Measurements from ENCODE around the gene UBL4B. TPM values are rescaled to one million over a fixed set of nuclear protein-coding genes. Genes with fewer than 3 reads are reported as not detected.

Gene UBL4B, protein sequence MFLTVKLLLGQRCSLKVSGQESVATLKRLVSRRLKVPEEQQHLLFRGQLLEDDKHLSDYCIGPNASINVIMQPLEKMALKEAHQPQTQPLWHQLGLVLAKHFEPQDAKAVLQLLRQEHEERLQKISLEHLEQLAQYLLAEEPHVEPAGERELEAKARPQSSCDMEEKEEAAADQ
- polyA plus RNA-seq (2013) = not detected

DNA sequence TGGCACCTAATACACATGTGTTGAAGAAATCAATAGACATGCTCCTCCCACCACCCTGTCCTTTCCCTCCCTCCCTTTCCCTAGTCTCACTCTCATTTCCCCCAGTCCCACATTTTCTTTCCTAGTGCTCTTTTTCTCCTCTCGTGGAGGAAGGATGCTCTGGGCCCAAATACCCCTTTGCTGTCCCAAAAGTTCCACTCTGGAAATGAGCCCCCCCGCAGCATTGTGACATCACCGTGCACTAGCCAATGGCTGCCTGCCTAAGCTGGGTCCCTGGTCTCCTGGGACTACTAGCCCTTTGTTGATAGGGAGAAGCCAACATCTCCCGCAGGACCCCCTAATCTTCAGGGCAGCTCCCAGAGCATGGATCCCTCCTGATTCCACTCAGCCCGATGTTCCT lies at the start of gene UBL4B:
Gene UBL4B, plus strand, starts transcription at position 301 of the 400 bp plus-strand sequence. Its CDS starts 92 bp downstream, at position 393.
- Histone ChIP-seq H3K4me1 (ENCODE audit: control extremely low read depth in 1 of 4, control insufficient read depth in 4 of 4, insufficient read depth in 4 of 4, low read length in 3 of 4) (no peaks in the 10 kb centered on the region), H3K27ac (ENCODE audit: insufficient read depth in 1 of 2, low read depth in 1 of 2, low read length in 2 of 2, poor library complexity in 1 of 2, severe bottlenecking in 2 of 2) (no peak within 1 kb of the TSS), H3K4me3 (ENCODE audit: control insufficient read depth in 1 of 7, extremely low read depth in 1 of 7, insufficient read depth in 4 of 7, low read depth in 2 of 7, low read length in 6 of 7) (no peak within 1 kb of the TSS), H3K9me3 (ENCODE audit: control extremely low read depth in 1 of 5, control insufficient read depth in 4 of 5, insufficient read depth in 2 of 5, low read depth in 1 of 5, low read length in 4 of 5) (no peaks in the 10 kb centered on the region), H3K36me3 (ENCODE audit: control insufficient read depth in 4 of 4, insufficient read depth in 4 of 4, low read length in 3 of 4) (no peaks in the 10 kb centered on the region), H3K27me3 (replicated peaks in 2 of 5; ENCODE audit: control insufficient read depth in 4 of 5, insufficient read depth in 5 of 5, low read length in 4 of 5) (peaks cover 0 to 24% (median 16%) of the 10 kb centered on the region in 5 experiments)
- no peak for DNase-seq
- 98% methylated on average over 4 of the region's 5 CpGs for WGBS (ENCODE audit: insufficient coverage)
- ChIA-PET POLR2A (no interaction called here), CTCF (interaction anchor here (0.7 to 7.2 kb wide), 9 partner anchors 8 to 82 kb away, joined by 3 to 81 read pairs (median 4); no protein-coding TSS in a partner anchor)

DNA sequence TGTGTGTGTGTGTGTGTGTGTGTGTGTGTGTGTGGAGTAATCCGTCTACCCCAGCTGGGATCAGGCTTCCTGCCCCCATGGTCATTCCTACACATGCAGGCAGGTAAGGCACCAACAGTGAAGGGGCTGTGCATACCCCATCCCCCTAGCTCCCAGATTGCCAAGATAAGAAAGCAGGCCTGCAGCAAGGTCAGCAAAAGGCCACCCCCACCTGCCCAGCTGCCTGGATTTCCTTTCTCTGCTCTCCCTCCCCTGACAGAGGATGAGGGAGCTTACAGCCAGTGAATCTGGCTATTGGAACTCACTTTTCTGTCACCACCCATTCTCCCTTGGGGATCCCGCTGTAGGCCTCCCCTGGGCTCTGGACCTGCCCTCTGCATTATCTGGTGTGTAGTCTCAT lies 49.6 kb upstream of the UBL4B start:
- H3K4me3 ChIP-seq (ENCODE audit: control insufficient read depth in 1 of 7, extremely low read depth in 1 of 7, insufficient read depth in 4 of 7, low read depth in 2 of 7, low read length in 6 of 7) = no peak overlapping the region
- peaks cover 0 to 27% (median 14%) of the 10 kb centered on the region in 5 experiments for H3K27me3 ChIP-seq (replicated peaks in 2 of 5; ENCODE audit: control insufficient read depth in 4 of 5, insufficient read depth in 5 of 5, low read length in 4 of 5)
- no peak for DNase-seq
- ChIA-PET POLR2A (no interaction called here), CTCF (interaction anchor here (0.7 to 6.7 kb wide), 9 partner anchors 8 to 72 kb away, joined by 3 to 44 read pairs (median 7); no protein-coding TSS in a partner anchor)
- 75% methylated on average over 1 of the region's 2 CpGs for WGBS (ENCODE audit: insufficient coverage)
- peaks cover 0 to 22% (median 15%) of the 10 kb centered on the region in 4 experiments for H3K36me3 ChIP-seq (ENCODE audit: control insufficient read depth in 4 of 4, insufficient read depth in 4 of 4, low read length in 3 of 4)
- peaks cover 0 to 2% (median 0%) of the 10 kb centered on the region in 4 experiments for H3K4me1 ChIP-seq (ENCODE audit: control extremely low read depth in 1 of 4, control insufficient read depth in 4 of 4, insufficient read depth in 4 of 4, low read length in 3 of 4)
- H3K27ac ChIP-seq (ENCODE audit: insufficient read depth in 1 of 2, low read depth in 1 of 2, low read length in 2 of 2, poor library complexity in 1 of 2, severe bottlenecking in 2 of 2) = no peak overlapping the region
- no peaks in the 10 kb centered on the region for H3K9me3 ChIP-seq (ENCODE audit: control extremely low read depth in 1 of 5, control insufficient read depth in 4 of 5, insufficient read depth in 2 of 5, low read depth in 1 of 5, low read length in 4 of 5)

DNA sequence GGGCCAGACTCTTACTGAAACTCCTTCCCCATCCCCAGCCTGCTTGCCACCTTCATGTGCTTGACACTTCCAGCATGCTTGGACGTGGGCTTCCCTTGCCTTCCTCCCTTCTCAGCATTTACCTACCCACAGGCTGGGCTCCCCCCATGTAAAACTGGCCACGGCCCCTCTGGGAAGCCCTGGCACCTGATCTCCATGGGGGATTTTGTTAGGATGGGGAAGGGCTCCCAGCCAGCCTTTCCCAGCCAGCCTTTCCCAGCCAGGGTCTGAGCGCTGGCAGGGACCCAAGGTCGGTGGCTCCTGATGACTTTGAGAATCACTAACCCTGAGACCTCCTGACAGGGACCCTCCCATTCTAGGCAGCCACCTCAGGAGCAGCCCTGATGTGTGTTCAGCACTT lies 48.5 kb upstream of the UBL4B start:
- Histone ChIP-seq H3K27ac (ENCODE audit: insufficient read depth in 1 of 2, low read depth in 1 of 2, low read length in 2 of 2, poor library complexity in 1 of 2, severe bottlenecking in 2 of 2) (no peak overlapping the region), H3K9me3 (ENCODE audit: control extremely low read depth in 1 of 5, control insufficient read depth in 4 of 5, insufficient read depth in 2 of 5, low read depth in 1 of 5, low read length in 4 of 5) (no peaks in the 10 kb centered on the region), H3K36me3 (ENCODE audit: control insufficient read depth in 4 of 4, insufficient read depth in 4 of 4, low read length in 3 of 4) (peaks cover 0 to 12% (median 10%) of the 10 kb centered on the region in 4 experiments), H3K27me3 (replicated peaks in 2 of 5; ENCODE audit: control insufficient read depth in 4 of 5, insufficient read depth in 5 of 5, low read length in 4 of 5) (peaks cover 0 to 39% (median 21%) of the 10 kb centered on the region in 5 experiments), H3K4me1 (ENCODE audit: control extremely low read depth in 1 of 4, control insufficient read depth in 4 of 4, insufficient read depth in 4 of 4, low read length in 3 of 4) (peaks cover 0 to 14% (median 10%) of the 10 kb centered on the region in 4 experiments), H3K4me3 (ENCODE audit: control insufficient read depth in 1 of 7, extremely low read depth in 1 of 7, insufficient read depth in 4 of 7, low read depth in 2 of 7, low read length in 6 of 7) (no peak overlapping the region)
- DNase-seq = no peak
- WGBS (ENCODE audit: insufficient coverage) = 33% methylated on average over 3 of the region's 4 CpGs
- ChIA-PET POLR2A (no interaction called here), CTCF (interaction anchor here (1.5 to 6.7 kb wide), 5 partner anchors 10 to 53 kb away, joined by 3 to 44 read pairs (median 18); no protein-coding TSS in a partner anchor)

DNA sequence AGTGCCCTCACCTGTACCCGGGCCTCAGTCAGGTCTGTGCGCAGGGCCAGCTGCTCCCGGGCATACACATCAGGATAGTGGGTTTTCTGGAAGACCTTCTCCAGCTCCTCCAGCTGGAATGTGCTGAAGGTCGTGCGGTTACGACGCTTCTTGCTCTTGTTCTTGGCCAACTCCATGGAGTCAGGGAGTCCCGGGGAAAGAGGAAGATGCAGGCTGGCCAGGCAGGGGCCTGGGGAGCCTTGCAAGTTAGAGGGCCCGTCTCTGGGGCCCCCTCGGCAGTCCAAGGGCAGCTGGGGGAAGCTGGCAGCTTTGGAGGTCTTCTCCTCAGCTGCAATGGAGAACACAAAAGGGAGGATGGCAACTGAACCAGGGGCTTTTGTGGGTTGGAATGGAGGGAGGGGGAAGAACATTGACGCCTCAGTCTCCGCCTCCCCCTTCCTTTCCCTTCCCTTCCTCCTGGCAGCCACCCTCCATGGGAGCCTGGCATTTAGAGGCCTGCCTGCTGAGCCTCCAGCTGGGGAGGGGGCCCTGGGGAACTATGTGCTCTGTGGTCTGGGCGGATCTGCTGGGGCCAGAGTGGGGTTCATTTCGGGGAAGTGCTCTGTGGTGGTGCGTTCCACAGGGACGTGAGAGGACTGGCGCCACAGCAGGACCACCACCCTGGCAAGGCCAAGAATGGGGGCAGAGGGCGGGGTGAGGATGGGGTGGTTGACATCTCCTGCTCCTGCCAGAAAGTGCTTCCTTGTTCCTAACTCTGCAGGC lies 47.5 kb upstream of the UBL4B start:
- H3K4me1 ChIP-seq (ENCODE audit: control extremely low read depth in 1 of 4, control insufficient read depth in 4 of 4, insufficient read depth in 4 of 4, low read length in 3 of 4) = peaks cover 0 to 24% (median 19%) of the 10 kb centered on the region in 4 experiments
- H3K9me3 ChIP-seq (ENCODE audit: control extremely low read depth in 1 of 5, control insufficient read depth in 4 of 5, insufficient read depth in 2 of 5, low read depth in 1 of 5, low read length in 4 of 5) = no peaks in the 10 kb centered on the region
- DNase-seq = no peak
- H3K27me3 ChIP-seq (replicated peaks in 2 of 5; ENCODE audit: control insufficient read depth in 4 of 5, insufficient read depth in 5 of 5, low read length in 4 of 5) = peaks cover 0 to 48% (median 30%) of the 10 kb centered on the region in 5 experiments
- peaks cover 0 to 7% (median 5%) of the 10 kb centered on the region in 4 experiments for H3K36me3 ChIP-seq (ENCODE audit: control insufficient read depth in 4 of 4, insufficient read depth in 4 of 4, low read length in 3 of 4)
- CTCF ChIA-PET = interaction anchor here (1.0 to 6.7 kb wide), 7 partner anchors 10 to 52 kb away, joined by 3 to 44 read pairs (median 7); partner anchors contain the start of gene STRIP1
- no peak overlapping the region for H3K27ac ChIP-seq (ENCODE audit: insufficient read depth in 1 of 2, low read depth in 1 of 2, low read length in 2 of 2, poor library complexity in 1 of 2, severe bottlenecking in 2 of 2)
- WGBS (ENCODE audit: insufficient coverage) = 87% methylated on average over 10 of the region's 18 CpGs
- H3K4me3 ChIP-seq (ENCODE audit: control insufficient read depth in 1 of 7, extremely low read depth in 1 of 7, insufficient read depth in 4 of 7, low read depth in 2 of 7, low read length in 6 of 7) = no peak overlapping the region
- POLR2A ChIA-PET = no interaction called here

DNA sequence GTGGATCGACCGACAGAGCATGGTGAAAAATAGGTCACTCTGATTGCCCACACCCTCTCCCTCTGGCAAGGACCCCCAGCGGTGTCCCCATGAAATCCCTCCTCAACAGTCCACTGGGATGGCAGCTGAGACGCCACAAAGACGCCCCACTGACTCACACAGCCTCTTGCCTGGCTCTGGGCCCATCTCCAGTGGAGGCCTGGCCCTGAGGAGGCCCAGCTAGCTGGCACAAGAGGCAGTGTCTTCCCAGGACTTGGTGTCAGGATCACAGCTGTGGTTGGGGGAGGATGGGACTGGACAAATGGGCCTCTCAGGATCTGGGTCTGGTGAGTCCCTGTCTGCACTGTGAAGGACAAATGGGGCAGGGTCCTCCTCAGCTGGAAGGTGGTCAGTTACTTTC lies 46.4 kb upstream of the UBL4B start:
- H3K9me3 ChIP-seq (ENCODE audit: control extremely low read depth in 1 of 5, control insufficient read depth in 4 of 5, insufficient read depth in 2 of 5, low read depth in 1 of 5, low read length in 4 of 5) = no peaks in the 10 kb centered on the region
- H3K4me1 ChIP-seq (ENCODE audit: control extremely low read depth in 1 of 4, control insufficient read depth in 4 of 4, insufficient read depth in 4 of 4, low read length in 3 of 4) = peaks cover 0 to 32% (median 22%) of the 10 kb centered on the region in 4 experiments
- POLR2A ChIA-PET = interaction anchor here (1.5 kb wide), 1 partner anchor 8 kb away, joined by 5 read pairs; no protein-coding TSS in a partner anchor
- peaks cover 0 to 7% (median under 1%) of the 10 kb centered on the region in 4 experiments for H3K36me3 ChIP-seq (ENCODE audit: control insufficient read depth in 4 of 4, insufficient read depth in 4 of 4, low read length in 3 of 4)
- CTCF ChIA-PET = interaction anchor here (0.7 to 6.7 kb wide), 12 partner anchors 8 to 51 kb away, joined by 3 to 44 read pairs (median 4); partner anchors contain the start of gene STRIP1
- 93% methylated on average over 5 of the region's 5 CpGs for WGBS (ENCODE audit: insufficient coverage)
- H3K27ac ChIP-seq (ENCODE audit: insufficient read depth in 1 of 2, low read depth in 1 of 2, low read length in 2 of 2, poor library complexity in 1 of 2, severe bottlenecking in 2 of 2) = no peak overlapping the region
- DNase-seq = no peak
- H3K27me3 ChIP-seq (replicated peaks in 2 of 5; ENCODE audit: control insufficient read depth in 4 of 5, insufficient read depth in 5 of 5, low read length in 4 of 5) = peaks cover 0 to 59% (median 32%) of the 10 kb centered on the region in 5 experiments
- H3K4me3 ChIP-seq (ENCODE audit: control insufficient read depth in 1 of 7, extremely low read depth in 1 of 7, insufficient read depth in 4 of 7, low read depth in 2 of 7, low read length in 6 of 7) = no peak overlapping the region

DNA sequence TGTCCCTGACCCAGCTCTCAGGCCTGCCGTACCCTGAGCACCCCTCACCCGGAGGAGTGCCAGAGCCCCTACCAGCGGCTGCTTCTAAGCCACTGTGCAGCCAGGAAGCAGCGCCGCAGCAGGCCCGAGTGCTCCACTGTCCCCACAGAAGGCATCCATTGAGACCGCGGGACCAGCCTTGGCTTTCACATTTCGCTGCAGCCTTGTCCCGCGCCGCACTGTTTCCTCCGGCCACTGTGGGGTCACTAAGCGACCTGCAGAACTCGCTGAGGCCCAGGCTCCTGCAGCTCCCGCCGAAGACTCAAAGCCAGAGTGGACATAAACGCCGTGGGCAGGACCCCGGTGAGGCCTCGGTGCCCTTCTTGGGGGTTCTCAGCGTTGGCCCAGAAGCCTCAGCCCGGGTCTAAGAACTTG lies 44.8 kb upstream of the UBL4B start:
- peaks cover 1 to 75% (median 45%) of the 10 kb centered on the region in 5 experiments for H3K27me3 ChIP-seq (replicated peaks in 2 of 5; ENCODE audit: control insufficient read depth in 4 of 5, insufficient read depth in 5 of 5, low read length in 4 of 5)
- H3K4me3 ChIP-seq (ENCODE audit: control insufficient read depth in 1 of 7, extremely low read depth in 1 of 7, insufficient read depth in 4 of 7, low read depth in 2 of 7, low read length in 6 of 7) = peak overlapping the region in 1 of 7 experiments; percentile 19
- no peak overlapping the region for H3K27ac ChIP-seq (ENCODE audit: insufficient read depth in 1 of 2, low read depth in 1 of 2, low read length in 2 of 2, poor library complexity in 1 of 2, severe bottlenecking in 2 of 2)
- no peaks in the 10 kb centered on the region for H3K9me3 ChIP-seq (ENCODE audit: control extremely low read depth in 1 of 5, control insufficient read depth in 4 of 5, insufficient read depth in 2 of 5, low read depth in 1 of 5, low read length in 4 of 5)
- WGBS (ENCODE audit: insufficient coverage) = 31% methylated on average over 23 of the region's 23 CpGs
- H3K36me3 ChIP-seq (ENCODE audit: control insufficient read depth in 4 of 4, insufficient read depth in 4 of 4, low read length in 3 of 4) = peaks cover 0 to 2% (median 0%) of the 10 kb centered on the region in 4 experiments
- DNase-seq = no peak
- POLR2A ChIA-PET = no interaction called here
- CTCF ChIA-PET = interaction anchor here (1.8 to 6.7 kb wide), 4 partner anchors 10 to 37 kb away, joined by 8 to 44 read pairs (median 28); no protein-coding TSS in a partner anchor
- peaks cover 0 to 36% (median 22%) of the 10 kb centered on the region in 4 experiments for H3K4me1 ChIP-seq (ENCODE audit: control extremely low read depth in 1 of 4, control insufficient read depth in 4 of 4, insufficient read depth in 4 of 4, low read length in 3 of 4)
